ENCODE data around the gene XYLT1.

DNA sequence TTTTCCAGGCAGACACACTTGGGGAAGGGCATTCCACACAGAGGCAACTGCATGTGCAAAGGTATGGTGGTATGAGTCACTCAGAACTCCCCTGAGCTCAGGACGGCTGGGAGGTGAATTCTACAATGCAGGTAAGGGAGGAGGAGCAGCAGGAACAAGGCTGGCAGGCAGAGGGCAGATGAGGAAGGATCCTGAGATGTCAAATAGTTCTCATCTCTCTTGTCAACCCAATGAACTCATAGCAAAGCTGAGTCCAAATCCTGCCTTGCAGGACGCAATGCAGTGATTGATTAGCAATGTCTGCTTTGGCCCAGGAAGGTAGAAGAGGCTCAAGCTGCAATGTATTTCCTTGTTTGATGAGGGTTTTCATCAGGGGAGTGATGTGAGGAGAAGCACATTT lies 243.5 kb downstream of the XYLT1 start:
- no peak for TF ChIP-seq EZH2phosphoT487 (IDR thresholded peaks at IDR 0.05; ENCODE audit: borderline replicate concordance, low read length)
- TF ChIP-seq, protein P1, sequence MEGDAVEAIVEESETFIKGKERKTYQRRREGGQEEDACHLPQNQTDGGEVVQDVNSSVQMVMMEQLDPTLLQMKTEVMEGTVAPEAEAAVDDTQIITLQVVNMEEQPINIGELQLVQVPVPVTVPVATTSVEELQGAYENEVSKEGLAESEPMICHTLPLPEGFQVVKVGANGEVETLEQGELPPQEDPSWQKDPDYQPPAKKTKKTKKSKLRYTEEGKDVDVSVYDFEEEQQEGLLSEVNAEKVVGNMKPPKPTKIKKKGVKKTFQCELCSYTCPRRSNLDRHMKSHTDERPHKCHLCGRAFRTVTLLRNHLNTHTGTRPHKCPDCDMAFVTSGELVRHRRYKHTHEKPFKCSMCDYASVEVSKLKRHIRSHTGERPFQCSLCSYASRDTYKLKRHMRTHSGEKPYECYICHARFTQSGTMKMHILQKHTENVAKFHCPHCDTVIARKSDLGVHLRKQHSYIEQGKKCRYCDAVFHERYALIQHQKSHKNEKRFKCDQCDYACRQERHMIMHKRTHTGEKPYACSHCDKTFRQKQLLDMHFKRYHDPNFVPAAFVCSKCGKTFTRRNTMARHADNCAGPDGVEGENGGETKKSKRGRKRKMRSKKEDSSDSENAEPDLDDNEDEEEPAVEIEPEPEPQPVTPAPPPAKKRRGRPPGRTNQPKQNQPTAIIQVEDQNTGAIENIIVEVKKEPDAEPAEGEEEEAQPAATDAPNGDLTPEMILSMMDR (conservative IDR thresholded peaks at IDR 0.05; ENCODE audit: low read depth, low read length) = no peak
